HG03064 (cell line): ENCODE measurements around the gene KCNQ2.

Experiments
- ATAC-seq: cut with Tn5 transposase; IDR thresholded peaks from one replicate; pipeline ENCODE4 v1.9.1; 2021; ENCODE audit warnings: low read depth; ENCODE audit not compliant: unreplicated experiment

The KCNQ2 gene

GRCh38 chr20:63501818-63502670 lies 29.6 kb upstream of the KCNQ2 start:
- ATAC-seq: no peak

- no peak for ATAC-seq
Observed at GRCh38 chr20:63500902-63501817, 28.7 kb upstream of the KCNQ2 start.

GRCh38 chr20:63500151-63500901 lies 27.9 kb upstream of the KCNQ2 start:
- no peak for ATAC-seq

GRCh38 chr20:63499338-63499969 lies 27.0 kb upstream of the KCNQ2 start:
- no peak for ATAC-seq

- ATAC-seq: no peak
Observed at GRCh38 chr20:63498960-63499337, 26.5 kb upstream of the KCNQ2 start, which contains the start of gene EEF1A2. Gene EEF1A2, minus strand, starts transcription at chr20:63499083. Its CDS starts 1,320 bp downstream, at chr20:63497763.

GRCh38 chr20:63497946-63498935 lies 25.8 kb upstream of the KCNQ2 start:
- no peak for ATAC-seq

- ATAC-seq: no peak
Observed at GRCh38 chr20:63497138-63497945, 24.9 kb upstream of the KCNQ2 start.

- ATAC-seq: no peak
Observed at GRCh38 chr20:63496596-63497120, 24.2 kb upstream of the KCNQ2 start.

- ATAC-seq: no peak
Observed at GRCh38 chr20:63495741-63496595, 23.5 kb upstream of the KCNQ2 start.

- ATAC-seq: no peak
Observed at GRCh38 chr20:63495167-63495720, 22.8 kb upstream of the KCNQ2 start.

- no peak for ATAC-seq
Observed at GRCh38 chr20:63494420-63495166, 22.1 kb upstream of the KCNQ2 start.

- no peak for ATAC-seq
Observed at GRCh38 chr20:63494084-63494419, 21.6 kb upstream of the KCNQ2 start.

GRCh38 chr20:63493563-63494020 lies 21.1 kb upstream of the KCNQ2 start:
- ATAC-seq: no peak

GRCh38 chr20:63492982-63493381 lies 20.5 kb upstream of the KCNQ2 start:
- no peak for ATAC-seq

GRCh38 chr20:63492518-63492917 lies 20.1 kb upstream of the KCNQ2 start:
- no peak for ATAC-seq

GRCh38 chr20:63491635-63492230 lies 19.3 kb upstream of the KCNQ2 start:
- ATAC-seq: no peak
